Parathyroid adenoma (tissue), 2 donors: Measurements from ENCODE around the gene ZNF273.
A peak's percentile ranks its signal among the peaks of the same experiment; 100 is the strongest.

Source experiments
- H2AFZ ChIP-seq: fragments of 300-600 bp; sonication (generic); one replicate; pipeline ENCODE4 v1.7.0; 2017; ENCODE audit warnings: antibody characterized with exemption, mild to moderate bottlenecking
- H3K27ac ChIP-seq: fragments of 300-600 bp; sonication (generic); one replicate; pipeline ENCODE4 v1.7.0; 2017
- H3K27me3 ChIP-seq: fragments of 300-600 bp; sonication (generic); one replicate; pipeline ENCODE4 v1.7.0; 2017; ENCODE audit warnings: low read length; ENCODE audit not compliant: control insufficient read depth, insufficient read depth
- H3K36me3 ChIP-seq: fragments of 300-600 bp; sonication (generic); one replicate; pipeline ENCODE4 v1.7.0; 2017; ENCODE audit warnings: low read length; ENCODE audit not compliant: control insufficient read depth, insufficient read depth
- H3K4me1 ChIP-seq: fragments of 300-600 bp; sonication (generic); one replicate; pipeline ENCODE4 v1.7.0; 2017; ENCODE audit warnings: control low read depth
- H3K4me2 ChIP-seq: fragments of 300-600 bp; sonication (generic); one replicate; pipeline ENCODE4 v1.7.0; 2017; ENCODE audit warnings: low read length
- H3K4me3 ChIP-seq: fragments of 300-600 bp; sonication (generic); one replicate; pipeline ENCODE4 v1.7.0; 2017; ENCODE audit warnings: low read depth, low read length
- H3K79me2 ChIP-seq: fragments of 300-600 bp; sonication (generic); one replicate; pipeline ENCODE4 v1.7.0; 2017; ENCODE audit warnings: control low read depth
- H3K9ac ChIP-seq: fragments of 300-600 bp; sonication (generic); one replicate; pipeline ENCODE4 v1.7.0; 2017; ENCODE audit warnings: mild to moderate bottlenecking
- H3K9me3 ChIP-seq: fragments of 300-600 bp; sonication (generic); one replicate; pipeline ENCODE4 v1.7.0; 2017; ENCODE audit warnings: low read length; ENCODE audit not compliant: control insufficient read depth
- CTCF ChIP-seq: fragments of 300-600 bp; sonication (generic); IDR thresholded peaks from one replicate; pipeline ENCODE4 v1.7.0; 2017; ENCODE audit warnings: antibody characterized with exemption, mild to moderate bottlenecking
- donor health status: primary hyperparathyroidism.

Gene ZNF273

DNA sequence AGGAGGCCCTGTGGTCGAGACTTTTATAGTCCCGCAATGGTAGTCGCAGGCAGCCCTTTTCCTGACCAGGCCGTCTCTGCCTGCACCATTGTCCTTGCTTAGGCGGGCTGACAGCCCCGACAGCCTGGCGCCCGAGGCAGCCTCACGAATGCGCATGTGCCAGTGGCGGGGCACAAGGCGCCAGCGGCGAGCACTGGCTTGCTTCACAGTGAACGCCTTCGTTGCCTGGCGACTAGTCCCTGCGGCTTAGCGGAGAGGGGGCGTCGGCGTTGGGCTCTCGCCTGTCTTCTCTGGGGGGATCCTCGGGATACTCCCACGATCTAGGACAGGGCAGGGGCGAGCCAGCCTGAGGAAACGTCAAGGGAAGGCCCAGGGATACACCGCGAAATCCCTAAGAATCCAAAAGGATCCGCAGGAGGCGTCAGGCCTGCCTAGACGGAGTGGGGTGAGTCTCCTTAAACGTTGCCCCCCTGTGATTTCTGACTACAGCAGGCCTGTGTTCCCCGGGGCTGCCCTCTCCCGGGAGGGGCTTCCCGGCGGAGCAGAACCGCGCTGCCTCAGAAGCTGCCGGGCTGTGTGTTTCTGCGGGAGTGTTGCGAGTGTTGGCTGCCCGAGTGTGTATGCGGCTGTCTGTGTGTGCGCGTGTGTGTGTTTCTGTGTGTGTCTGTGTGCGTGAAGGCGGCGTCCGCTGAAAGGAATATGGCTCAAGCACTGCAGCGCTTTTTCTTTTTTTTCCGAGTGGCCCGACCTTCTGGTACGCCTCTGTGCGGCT is 20.5 kb upstream of the ZNF273 start:
- peak overlapping the region; percentile 20 for H2AFZ ChIP-seq
- no peaks in the 10 kb centered on the region for H3K4me1 ChIP-seq
- no peak overlapping the region for H3K9ac ChIP-seq
- H3K36me3 ChIP-seq: no peaks in the 10 kb centered on the region
- no peaks in the 10 kb centered on the region for H3K9me3 ChIP-seq
- no peak for TF ChIP-seq CTCF
- no peaks in the 10 kb centered on the region for H3K27me3 ChIP-seq
- no peak overlapping the region for H3K27ac ChIP-seq
- peak overlapping the region; percentile 47 for H3K4me3 ChIP-seq
- H3K79me2 ChIP-seq: no peaks in the 10 kb centered on the region
- peak overlapping the region; percentile 53 for H3K4me2 ChIP-seq

GRCh38 chr7:64883113-64883905 is 19.8 kb upstream of the ZNF273 start:
- no peaks in the 10 kb centered on the region for H3K36me3 ChIP-seq
- H2AFZ ChIP-seq: no peak overlapping the region
- H3K9ac ChIP-seq: no peak overlapping the region
- peak overlapping the region; percentile 53 for H3K4me2 ChIP-seq
- no peaks in the 10 kb centered on the region for H3K27me3 ChIP-seq
- TF ChIP-seq CTCF: no peak
- H3K27ac ChIP-seq: no peak overlapping the region
- no peaks in the 10 kb centered on the region for H3K79me2 ChIP-seq
- H3K4me3 ChIP-seq: peak overlapping the region; percentile 47
- H3K9me3 ChIP-seq: no peaks in the 10 kb centered on the region
- no peaks in the 10 kb centered on the region for H3K4me1 ChIP-seq

GRCh38 chr7:64884085-64884912 is 18.8 kb upstream of the ZNF273 start:
- Histone ChIP-seq H3K4me2 (no peak overlapping the region), H3K9ac (no peak overlapping the region), H3K9me3 (no peaks in the 10 kb centered on the region), H3K4me1 (no peaks in the 10 kb centered on the region), H3K27me3 (no peaks in the 10 kb centered on the region), H3K27ac (no peak overlapping the region), H3K4me3 (no peak overlapping the region), H3K36me3 (no peaks in the 10 kb centered on the region), H3K79me2 (no peaks in the 10 kb centered on the region), H2AFZ (no peak overlapping the region)
- TF ChIP-seq CTCF: no peak

- no peak for TF ChIP-seq CTCF
- no peaks in the 10 kb centered on the region for H3K4me1 ChIP-seq
- no peak overlapping the region for H3K27ac ChIP-seq
- H3K9me3 ChIP-seq: no peaks in the 10 kb centered on the region
- no peak overlapping the region for H3K4me3 ChIP-seq
- no peaks in the 10 kb centered on the region for H3K79me2 ChIP-seq
- H3K27me3 ChIP-seq: no peaks in the 10 kb centered on the region
- H3K36me3 ChIP-seq: no peaks in the 10 kb centered on the region
- no peak overlapping the region for H3K9ac ChIP-seq
- H2AFZ ChIP-seq: no peak overlapping the region
- no peak overlapping the region for H3K4me2 ChIP-seq
Observed at GRCh38 chr7:64884913-64885370, 18.1 kb upstream of the ZNF273 start.
